GM23338 (cell line): ENCODE measurements around the gene SLC25A3. TPM values are rescaled to one million over a fixed set of nuclear protein-coding genes. Genes with fewer than 3 reads are reported as not detected.
A peak's percentile ranks its signal among the peaks of the same experiment; 100 is the strongest.

ENCODE experiments used
- ATAC-seq: fragments of 200-7000 bp; cut with Tn5 transposase; 3 replicates; pipeline ENCODE4 v1.9.1; 2020
- DNase-seq: peaks from one replicate; pipeline ENCODE4 v3.0.0-alpha.2; 2015; ENCODE audit warnings: low spot score
- H2AFZ ChIP-seq: fragments of 200-600 bp; sonication (generic); 2 replicates; pipeline ENCODE4 v1.8.0; 2016; ENCODE audit warnings: antibody characterized with exemption, mild to moderate bottlenecking, moderate library complexity
- H3F3A ChIP-seq: fragments of 200-600 bp; sonication (generic); replicated peaks from 2 replicates; pipeline ENCODE4 v1.8.0; 2017; ENCODE audit warnings: antibody characterized with exemption, mixed run types, low read depth
- H3K27ac ChIP-seq: fragments of 200-600 bp; sonication (generic); 2 replicates; pipeline ENCODE4 v1.6.1; 2016; ENCODE audit warnings: low read depth
- H3K27me3 ChIP-seq: fragments of 200-600 bp; sonication (generic); 2 replicates; pipeline ENCODE4 v1.8.0; 2016; ENCODE audit warnings: mild to moderate bottlenecking, mixed run types, moderate library complexity; ENCODE audit not compliant: insufficient read depth
- H3K36me3 ChIP-seq: fragments of 200-600 bp; sonication (generic); 2 replicates; pipeline ENCODE4 v1.8.0; 2016; ENCODE audit warnings: mild to moderate bottlenecking; ENCODE audit not compliant: insufficient read depth
- H3K4me1 ChIP-seq: fragments of 200-600 bp; sonication (generic); 2 replicates; pipeline ENCODE4 v1.8.0; 2016; ENCODE audit warnings: mild to moderate bottlenecking, moderate library complexity; ENCODE audit not compliant: insufficient read depth
- H3K4me2 ChIP-seq: fragments of 200-600 bp; sonication (generic); 2 replicates; pipeline ENCODE4 v1.7.1; 2017; ENCODE audit warnings: mixed run types
- H3K4me3 ChIP-seq: fragments of 200-600 bp; sonication (generic); 2 replicates; pipeline ENCODE4 v1.6.1; 2016; ENCODE audit warnings: mixed run types
- H3K79me2 ChIP-seq: fragments of 200-600 bp; sonication (generic); replicated peaks from 2 replicates; pipeline ENCODE4 v1.8.0; 2017; ENCODE audit warnings: mild to moderate bottlenecking; ENCODE audit not compliant: insufficient read depth
- H3K9me2 ChIP-seq: fragments of 200-600 bp; sonication (generic); 2 replicates; pipeline ENCODE4 v1.8.0; 2017; ENCODE audit not compliant: insufficient read depth
- H4K20me1 ChIP-seq: fragments of 200-600 bp; sonication (generic); replicated peaks from 2 replicates; pipeline ENCODE4 v1.8.0; 2017; ENCODE audit warnings: mild to moderate bottlenecking; ENCODE audit not compliant: insufficient read depth
- H3K27ac Mint-ChIP-seq: 2 replicates; pipeline ENCODE4 v1.8.0; 2020; ENCODE audit warnings: inconsistent platforms, mild to moderate bottlenecking, moderate library complexity, mixed read lengths
- H3K27me3 Mint-ChIP-seq: 3 replicates; pipeline ENCODE4 v1.8.0; 2022; ENCODE audit warnings: low read depth, mild to moderate bottlenecking, moderate library complexity, mixed read lengths, inconsistent platforms; ENCODE audit not compliant: insufficient read depth, poor library complexity
- H3K36me3 Mint-ChIP-seq: 3 replicates; pipeline ENCODE4 v1.8.0; 2021; ENCODE audit warnings: low read depth, mild to moderate bottlenecking, inconsistent platforms, moderate library complexity, mixed read lengths
- H3K4me1 Mint-ChIP-seq: 3 replicates; pipeline ENCODE4 v1.8.0; 2020; ENCODE audit warnings: mild to moderate bottlenecking, inconsistent platforms, mixed read lengths
- H3K4me3 Mint-ChIP-seq: 3 replicates; pipeline ENCODE4 v1.8.0; 2021; ENCODE audit warnings: moderate library complexity, mild to moderate bottlenecking, inconsistent platforms, mixed read lengths
- H3K9me3 Mint-ChIP-seq: 3 replicates; pipeline ENCODE4 v1.8.0; 2020; ENCODE audit warnings: moderate library complexity, mild to moderate bottlenecking, inconsistent platforms, mixed read lengths
- CREB1 ChIP-seq: fragments of 250-450 bp; sonication (Bioruptor Pico); IDR thresholded peaks from 2 replicates; pipeline ENCODE4 v1.5.0; 2020; ENCODE audit warnings: low read depth, mild to moderate bottlenecking, moderate library complexity
- EZH2 ChIP-seq: fragments of 200-600 bp; sonication (generic); IDR thresholded peaks from one replicate; pipeline ENCODE4 v1.8.0; 2017; ENCODE audit warnings: antibody characterized with exemption, mild to moderate bottlenecking, low read depth; ENCODE audit not compliant: unreplicated experiment
- EZH2phosphoT487 ChIP-seq: fragments of 200-600 bp; sonication (generic); IDR thresholded peaks from one replicate; pipeline ENCODE4 v1.8.1; 2018; ENCODE audit warnings: antibody characterized with exemption; ENCODE audit not compliant: unreplicated experiment
- JUNB ChIP-seq: IDR thresholded peaks from one replicate; pipeline ENCODE4 v1.6.1; 2016; ENCODE audit warnings: antibody characterized with exemption; ENCODE audit not compliant: unreplicated experiment
- NANOG ChIP-seq: IDR thresholded peaks from 2 replicates; pipeline ENCODE4 v1.6.1; 2016; ENCODE audit warnings: antibody characterized with exemption, borderline replicate concordance
- POLR2AphosphoS5 ChIP-seq: IDR thresholded peaks from 2 replicates; pipeline ENCODE4 v1.6.1; 2016; ENCODE audit warnings: antibody characterized with exemption, low read depth
- STAT1 ChIP-seq: IDR thresholded peaks from one replicate; pipeline ENCODE4 v1.6.1; 2016; ENCODE audit warnings: antibody characterized with exemption; ENCODE audit not compliant: unreplicated experiment
- ZNF114 ChIP-seq: fragments of 250-450 bp; sonication (Bioruptor Pico); IDR thresholded peaks from 2 replicates; pipeline ENCODE4 v1.5.0; 2020; ENCODE audit warnings: mild to moderate bottlenecking, moderate library complexity
- ZNF331 ChIP-seq: fragments of 250-450 bp; sonication (Bioruptor Pico); IDR thresholded peaks from 2 replicates; pipeline ENCODE4 v1.5.0; 2020; ENCODE audit warnings: low read depth, mild to moderate bottlenecking, moderate library complexity
- polyA plus RNA-seq: library from polyadenylated mRNA; unstranded; fragments of >200 nt; fragmentation: Nextera tagmentation; extraction: Ambion mirVana; gene quantifications from 2 replicates; pipeline ENCODE4 v1.2.1, GENCODE V29; 2016
- total RNA-seq: library from RNA; depleted of rRNA; stranded (reverse); fragments of >200 nt; shearing (Covaris generic); gene quantifications from 2 replicates; pipeline ENCODE4 v1.2.3, GENCODE V29; 2014
- TF ChIP-seq, protein P1 (sequence below): IDR thresholded peaks from 2 replicates; pipeline ENCODE4 v1.6.1; 2016; ENCODE audit warnings: antibody characterized with exemption
- TF ChIP-seq, protein P2 (sequence below): fragments of 250-450 bp; sonication (Bioruptor Pico); IDR thresholded peaks from 2 replicates; pipeline ENCODE4 v1.5.0; 2020; ENCODE audit warnings: mild to moderate bottlenecking, moderate library complexity
- TF ChIP-seq, protein P3 (sequence below): IDR thresholded peaks from one replicate; pipeline ENCODE4 v1.6.1; 2018; ENCODE audit warnings: antibody characterized with exemption; ENCODE audit not compliant: unreplicated experiment
- TF ChIP-seq, protein P4 (sequence below), 2 experiments: fragments of 200-600 bp in 1 of 2; sonication (generic) in 1 of 2; conservative IDR thresholded peaks; 2 replicates each; pipeline versions ENCODE4 v1.5.1 to v1.6.1; 2016 to 2017; ENCODE audit warnings: antibody characterized with exemption in 2 of 2, low read depth in 2 of 2, mild to moderate bottlenecking in 2 of 2, moderate library complexity in 1 of 2

SLC25A3 gene
- total and polyA plus RNA-seq, 2 experiments from 2014 or later: 676 to 703 TPM

DNA sequence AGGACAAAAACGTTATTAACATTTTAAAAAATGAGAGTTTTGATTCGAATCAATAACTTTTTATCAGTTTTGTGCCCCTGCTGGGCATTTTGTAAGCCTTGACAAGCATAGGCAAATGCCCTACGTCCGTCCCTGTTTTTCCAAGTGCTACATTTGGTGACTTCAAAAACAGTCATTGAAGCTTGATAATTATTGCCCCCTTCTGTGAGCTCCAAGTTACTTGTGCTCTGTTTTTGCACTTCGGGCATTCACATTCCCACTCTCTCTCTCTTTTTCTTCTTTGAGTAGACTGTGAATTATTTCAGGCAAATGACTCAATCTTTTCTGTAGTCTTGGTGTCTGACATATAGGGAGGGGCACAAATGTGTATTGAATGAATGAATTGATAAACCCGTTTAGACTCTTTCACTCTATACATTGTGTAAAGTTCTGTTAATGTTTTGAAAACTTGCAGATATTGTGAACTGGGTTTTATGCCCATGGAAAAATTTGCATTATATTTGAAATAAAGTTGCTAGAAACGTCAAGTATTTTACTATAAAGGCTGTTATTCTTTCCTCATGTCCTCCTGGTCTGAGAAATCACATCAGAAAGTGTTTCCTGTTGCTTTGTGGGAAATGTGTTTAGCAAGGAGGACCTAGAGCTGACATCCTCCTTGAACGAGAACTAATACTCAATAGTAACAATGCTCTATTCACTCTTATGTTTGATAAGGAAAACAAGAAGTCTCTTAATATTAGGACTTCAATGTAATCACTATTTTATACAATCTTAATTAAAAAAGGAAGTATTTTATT lies 53.0 kb downstream of the SLC25A3 start:
- peaks cover 50% of the 10 kb centered on the region for H3K79me2 ChIP-seq

More for the DNA sequence above, 53.0 kb downstream of the SLC25A3 start:
- Mint-ChIP-seq H3K4me3 (peak overlapping the region; percentile 94), H3K27ac (no peak overlapping the region), H3K9me3 (no peaks in the 10 kb centered on the region), H3K4me1 (peaks cover 11% of the 10 kb centered on the region), H3K27me3 (peaks cover 11% of the 10 kb centered on the region), H3K36me3 (peaks cover 13% of the 10 kb centered on the region; the same call in 1 of the 3 replicates)
- 0 out of 2 replicates have a peak, but pooled peaks cover 12% of the 10 kb centered on the region for H3K4me1 ChIP-seq
- H2AFZ ChIP-seq: no peak overlapping the region
- H3K27ac ChIP-seq: no peak overlapping the region
- no peaks in the 10 kb centered on the region for H3K9me2 ChIP-seq
- H3F3A ChIP-seq: 0 out of 2 replicates have a peak, but pooled peaks cover 5% of the 10 kb centered on the region
- TF ChIP-seq, protein P1, sequence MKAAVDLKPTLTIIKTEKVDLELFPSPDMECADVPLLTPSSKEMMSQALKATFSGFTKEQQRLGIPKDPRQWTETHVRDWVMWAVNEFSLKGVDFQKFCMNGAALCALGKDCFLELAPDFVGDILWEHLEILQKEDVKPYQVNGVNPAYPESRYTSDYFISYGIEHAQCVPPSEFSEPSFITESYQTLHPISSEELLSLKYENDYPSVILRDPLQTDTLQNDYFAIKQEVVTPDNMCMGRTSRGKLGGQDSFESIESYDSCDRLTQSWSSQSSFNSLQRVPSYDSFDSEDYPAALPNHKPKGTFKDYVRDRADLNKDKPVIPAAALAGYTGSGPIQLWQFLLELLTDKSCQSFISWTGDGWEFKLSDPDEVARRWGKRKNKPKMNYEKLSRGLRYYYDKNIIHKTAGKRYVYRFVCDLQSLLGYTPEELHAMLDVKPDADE: no peak
- TF ChIP-seq POLR2AphosphoS5: no peak
- TF ChIP-seq, protein P2, sequence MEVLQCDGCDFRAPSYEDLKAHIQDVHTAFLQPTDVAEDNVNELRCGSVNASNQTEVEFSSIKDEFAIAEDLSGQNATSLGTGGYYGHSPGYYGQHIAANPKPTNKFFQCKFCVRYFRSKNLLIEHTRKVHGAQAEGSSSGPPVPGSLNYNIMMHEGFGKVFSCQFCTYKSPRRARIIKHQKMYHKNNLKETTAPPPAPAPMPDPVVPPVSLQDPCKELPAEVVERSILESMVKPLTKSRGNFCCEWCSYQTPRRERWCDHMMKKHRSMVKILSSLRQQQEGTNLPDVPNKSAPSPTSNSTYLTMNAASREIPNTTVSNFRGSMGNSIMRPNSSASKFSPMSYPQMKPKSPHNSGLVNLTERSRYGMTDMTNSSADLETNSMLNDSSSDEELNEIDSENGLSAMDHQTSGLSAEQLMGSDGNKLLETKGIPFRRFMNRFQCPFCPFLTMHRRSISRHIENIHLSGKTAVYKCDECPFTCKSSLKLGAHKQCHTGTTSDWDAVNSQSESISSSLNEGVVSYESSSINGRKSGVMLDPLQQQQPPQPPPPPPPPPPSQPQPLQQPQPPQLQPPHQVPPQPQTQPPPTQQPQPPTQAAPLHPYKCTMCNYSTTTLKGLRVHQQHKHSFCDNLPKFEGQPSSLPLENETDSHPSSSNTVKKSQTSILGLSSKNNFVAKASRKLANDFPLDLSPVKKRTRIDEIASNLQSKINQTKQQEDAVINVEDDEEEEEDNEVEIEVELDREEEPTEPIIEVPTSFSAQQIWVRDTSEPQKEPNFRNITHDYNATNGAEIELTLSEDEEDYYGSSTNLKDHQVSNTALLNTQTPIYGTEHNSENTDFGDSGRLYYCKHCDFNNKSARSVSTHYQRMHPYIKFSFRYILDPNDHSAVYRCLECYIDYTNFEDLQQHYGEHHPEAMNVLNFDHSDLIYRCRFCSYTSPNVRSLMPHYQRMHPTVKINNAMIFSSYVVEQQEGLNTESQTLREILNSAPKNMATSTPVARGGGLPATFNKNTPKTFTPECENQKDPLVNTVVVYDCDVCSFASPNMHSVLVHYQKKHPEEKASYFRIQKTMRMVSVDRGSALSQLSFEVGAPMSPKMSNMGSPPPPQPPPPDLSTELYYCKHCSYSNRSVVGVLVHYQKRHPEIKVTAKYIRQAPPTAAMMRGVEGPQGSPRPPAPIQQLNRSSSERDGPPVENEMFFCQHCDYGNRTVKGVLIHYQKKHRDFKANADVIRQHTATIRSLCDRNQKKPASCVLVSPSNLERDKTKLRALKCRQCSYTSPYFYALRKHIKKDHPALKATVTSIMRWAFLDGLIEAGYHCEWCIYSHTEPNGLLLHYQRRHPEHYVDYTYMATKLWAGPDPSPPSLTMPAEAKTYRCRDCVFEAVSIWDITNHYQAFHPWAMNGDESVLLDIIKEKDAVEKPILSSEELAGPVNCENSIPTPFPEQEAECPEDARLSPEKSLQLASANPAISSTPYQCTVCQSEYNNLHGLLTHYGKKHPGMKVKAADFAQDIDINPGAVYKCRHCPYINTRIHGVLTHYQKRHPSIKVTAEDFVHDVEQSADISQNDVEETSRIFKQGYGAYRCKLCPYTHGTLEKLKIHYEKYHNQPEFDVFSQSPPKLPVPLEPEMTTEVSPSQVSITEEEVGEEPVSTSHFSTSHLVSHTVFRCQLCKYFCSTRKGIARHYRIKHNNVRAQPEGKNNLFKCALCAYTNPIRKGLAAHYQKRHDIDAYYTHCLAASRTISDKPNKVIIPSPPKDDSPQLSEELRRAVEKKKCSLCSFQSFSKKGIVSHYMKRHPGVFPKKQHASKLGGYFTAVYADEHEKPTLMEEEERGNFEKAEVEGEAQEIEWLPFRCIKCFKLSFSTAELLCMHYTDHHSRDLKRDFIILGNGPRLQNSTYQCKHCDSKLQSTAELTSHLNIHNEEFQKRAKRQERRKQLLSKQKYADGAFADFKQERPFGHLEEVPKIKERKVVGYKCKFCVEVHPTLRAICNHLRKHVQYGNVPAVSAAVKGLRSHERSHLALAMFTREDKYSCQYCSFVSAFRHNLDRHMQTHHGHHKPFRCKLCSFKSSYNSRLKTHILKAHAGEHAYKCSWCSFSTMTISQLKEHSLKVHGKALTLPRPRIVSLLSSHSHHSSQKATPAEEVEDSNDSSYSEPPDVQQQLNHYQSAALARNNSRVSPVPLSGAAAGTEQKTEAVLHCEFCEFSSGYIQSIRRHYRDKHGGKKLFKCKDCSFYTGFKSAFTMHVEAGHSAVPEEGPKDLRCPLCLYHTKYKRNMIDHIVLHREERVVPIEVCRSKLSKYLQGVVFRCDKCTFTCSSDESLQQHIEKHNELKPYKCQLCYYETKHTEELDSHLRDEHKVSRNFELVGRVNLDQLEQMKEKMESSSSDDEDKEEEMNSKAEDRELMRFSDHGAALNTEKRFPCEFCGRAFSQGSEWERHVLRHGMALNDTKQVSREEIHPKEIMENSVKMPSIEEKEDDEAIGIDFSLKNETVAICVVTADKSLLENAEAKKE (CRISPR knock-in tag): no peak
- TF ChIP-seq NANOG: no peak
- TF ChIP-seq ZNF331 (CRISPR knock-in tag): no peak
- no peak for TF ChIP-seq ZNF114 (CRISPR knock-in tag)
- TF ChIP-seq JUNB: no peak
- TF ChIP-seq, protein P3, sequence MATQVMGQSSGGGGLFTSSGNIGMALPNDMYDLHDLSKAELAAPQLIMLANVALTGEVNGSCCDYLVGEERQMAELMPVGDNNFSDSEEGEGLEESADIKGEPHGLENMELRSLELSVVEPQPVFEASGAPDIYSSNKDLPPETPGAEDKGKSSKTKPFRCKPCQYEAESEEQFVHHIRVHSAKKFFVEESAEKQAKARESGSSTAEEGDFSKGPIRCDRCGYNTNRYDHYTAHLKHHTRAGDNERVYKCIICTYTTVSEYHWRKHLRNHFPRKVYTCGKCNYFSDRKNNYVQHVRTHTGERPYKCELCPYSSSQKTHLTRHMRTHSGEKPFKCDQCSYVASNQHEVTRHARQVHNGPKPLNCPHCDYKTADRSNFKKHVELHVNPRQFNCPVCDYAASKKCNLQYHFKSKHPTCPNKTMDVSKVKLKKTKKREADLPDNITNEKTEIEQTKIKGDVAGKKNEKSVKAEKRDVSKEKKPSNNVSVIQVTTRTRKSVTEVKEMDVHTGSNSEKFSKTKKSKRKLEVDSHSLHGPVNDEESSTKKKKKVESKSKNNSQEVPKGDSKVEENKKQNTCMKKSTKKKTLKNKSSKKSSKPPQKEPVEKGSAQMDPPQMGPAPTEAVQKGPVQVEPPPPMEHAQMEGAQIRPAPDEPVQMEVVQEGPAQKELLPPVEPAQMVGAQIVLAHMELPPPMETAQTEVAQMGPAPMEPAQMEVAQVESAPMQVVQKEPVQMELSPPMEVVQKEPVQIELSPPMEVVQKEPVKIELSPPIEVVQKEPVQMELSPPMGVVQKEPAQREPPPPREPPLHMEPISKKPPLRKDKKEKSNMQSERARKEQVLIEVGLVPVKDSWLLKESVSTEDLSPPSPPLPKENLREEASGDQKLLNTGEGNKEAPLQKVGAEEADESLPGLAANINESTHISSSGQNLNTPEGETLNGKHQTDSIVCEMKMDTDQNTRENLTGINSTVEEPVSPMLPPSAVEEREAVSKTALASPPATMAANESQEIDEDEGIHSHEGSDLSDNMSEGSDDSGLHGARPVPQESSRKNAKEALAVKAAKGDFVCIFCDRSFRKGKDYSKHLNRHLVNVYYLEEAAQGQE: no peak
- TF ChIP-seq, protein P4, sequence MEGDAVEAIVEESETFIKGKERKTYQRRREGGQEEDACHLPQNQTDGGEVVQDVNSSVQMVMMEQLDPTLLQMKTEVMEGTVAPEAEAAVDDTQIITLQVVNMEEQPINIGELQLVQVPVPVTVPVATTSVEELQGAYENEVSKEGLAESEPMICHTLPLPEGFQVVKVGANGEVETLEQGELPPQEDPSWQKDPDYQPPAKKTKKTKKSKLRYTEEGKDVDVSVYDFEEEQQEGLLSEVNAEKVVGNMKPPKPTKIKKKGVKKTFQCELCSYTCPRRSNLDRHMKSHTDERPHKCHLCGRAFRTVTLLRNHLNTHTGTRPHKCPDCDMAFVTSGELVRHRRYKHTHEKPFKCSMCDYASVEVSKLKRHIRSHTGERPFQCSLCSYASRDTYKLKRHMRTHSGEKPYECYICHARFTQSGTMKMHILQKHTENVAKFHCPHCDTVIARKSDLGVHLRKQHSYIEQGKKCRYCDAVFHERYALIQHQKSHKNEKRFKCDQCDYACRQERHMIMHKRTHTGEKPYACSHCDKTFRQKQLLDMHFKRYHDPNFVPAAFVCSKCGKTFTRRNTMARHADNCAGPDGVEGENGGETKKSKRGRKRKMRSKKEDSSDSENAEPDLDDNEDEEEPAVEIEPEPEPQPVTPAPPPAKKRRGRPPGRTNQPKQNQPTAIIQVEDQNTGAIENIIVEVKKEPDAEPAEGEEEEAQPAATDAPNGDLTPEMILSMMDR (conservative IDR thresholded peaks at IDR 0.05; ENCODE audit: low read depth in 2 of 2): no peak
- TF ChIP-seq EZH2: no peak
- no peak for TF ChIP-seq CREB1
- no peak for TF ChIP-seq STAT1
- no peak for TF ChIP-seq EZH2phosphoT487
- H3K4me3 ChIP-seq: peak overlapping the region; percentile 86
- ATAC-seq (no peak), DNase-seq (no peak)
- peak overlapping the region; percentile 92 for H3K4me2 ChIP-seq
- no peaks in the 10 kb centered on the region for H3K27me3 ChIP-seq
- H4K20me1 ChIP-seq: peaks cover 8% of the 10 kb centered on the region; the same call in 1 of the 2 replicates
- H3K36me3 ChIP-seq: peaks cover 7% of the 10 kb centered on the region
